Esophagus muscularis mucosa (tissue), 4 donors: ENCODE results near the gene MYH10. TPM values are rescaled to one million over a fixed set of nuclear protein-coding genes. Genes with fewer than 3 reads are reported as not detected.

Source experiments
- DNase-seq: peaks from one replicate; pipeline ENCODE4 v3.0.0-alpha.2; 2017; ENCODE audit errors: extremely low spot score
- H3K27ac ChIP-seq, 4 donors: fragments of 200-600 bp; sonication (generic); replicated peaks in 1 of 4; 1 replicate in 3 of 4; 2 replicates in 1 of 4; pipeline ENCODE4 v1.5.1; 2016 to 2019; ENCODE audit warnings: mild to moderate bottlenecking in 1 of 4
- H3K27me3 ChIP-seq, 4 donors: fragments of 200-600 bp; sonication (generic); one replicate each; pipeline versions ENCODE4 v1.5.1 to v1.6.0; 2016 to 2019
- H3K36me3 ChIP-seq, 4 donors: fragments of 200-600 bp; sonication (generic); one replicate each; pipeline ENCODE4 v1.5.1; 2016 to 2019
- H3K4me1 ChIP-seq, 4 donors: fragments of 200-600 bp; sonication (generic); one replicate each; pipeline ENCODE4 v1.5.1; 2016 to 2019
- H3K4me3 ChIP-seq, 4 donors: fragments of 200-600 bp; sonication (generic); 1 replicate in 2 of 4; 2 replicates in 2 of 4; pipeline ENCODE4 v1.5.1; 2016 to 2019; ENCODE audit warnings: mild to moderate bottlenecking in 4 of 4, moderate library complexity in 1 of 4
- H3K9me3 ChIP-seq, 4 donors: fragments of 200-600 bp; sonication (generic); 1 replicate in 3 of 4; 2 replicates in 1 of 4; pipeline ENCODE4 v1.5.1; 2016 to 2019
- CTCF ChIP-seq, 3 experiments: fragments of 200-600 bp in 2 of 3; fragments of 450-650 bp in 1 of 3; sonication (generic) in 2 of 3; IDR thresholded peaks; one replicate each; pipeline ENCODE4 v1.5.1; 2017 to 2019; ENCODE audit warnings: antibody characterized with exemption in 3 of 3, mild to moderate bottlenecking in 2 of 3, moderate library complexity in 1 of 3
- EP300 ChIP-seq: sonication (generic); formaldehyde crosslinking; IDR thresholded peaks from one replicate; pipeline ENCODE4 v1.6.1; 2017; ENCODE audit warnings: antibody characterized with exemption
- POLR2A ChIP-seq: fragments of 450-650 bp; IDR thresholded peaks from one replicate; pipeline ENCODE4 v1.6.1; 2017; ENCODE audit warnings: antibody characterized with exemption, moderate library complexity, mild to moderate bottlenecking, low read depth
- POLR2AphosphoS5 ChIP-seq, 2 donors: sonication (generic); formaldehyde crosslinking; IDR thresholded peaks; one replicate each; pipeline ENCODE4 v1.6.1; 2017; ENCODE audit warnings: antibody characterized with exemption in 2 of 2
- WGBS: methylation state at CpG from one replicate; pipeline ENCODE4 v1.1.5; 2018; 5-methylcytosine and 5-hydroxymethylcytosine counted together
- intact Hi-C: fragments of 100-400 bp; cut with DNase I; formaldehyde crosslinking; loops from one replicate; pipeline ENCODE4 v1.15.1; 2023
- total RNA-seq, 4 donors: library from RNA; depleted of rRNA; stranded (reverse); fragments of >200 nt; gene quantifications; one replicate each; pipeline versions ENCODE4 v1.1.0 to v1.2.1, GENCODE V29; 2016

The MYH10 gene
- total RNA-seq, 4 donors from 2014 or later: 18.9 to 42.0 (median 29.3) TPM

GRCh38 chr17:8487130-8487645 is 143.3 kb downstream of the MYH10 start:
- Histone ChIP-seq H3K27me3 (no peaks in the 10 kb centered on the region), H3K27ac (no peak overlapping the region), H3K4me1 (peaks cover 0 to 5% (median under 1%) of the 10 kb centered on the region in 4 donors), H3K9me3 (no peaks in the 10 kb centered on the region), H3K4me3 (no peak overlapping the region), H3K36me3 (peaks cover 21 to 81% (median 61%) of the 10 kb centered on the region in 4 donors)
- TF ChIP-seq POLR2A (no peak), CTCF (IDR thresholded peaks at IDR 0.05) (no peak), POLR2AphosphoS5 (IDR thresholded peaks at IDR 0.05) (no peak)
- no peak for DNase-seq
- 86% methylated on average over 15 of the region's 19 CpGs for WGBS
- intact Hi-C loops: no loop called here

- Histone ChIP-seq H3K27ac (no peak overlapping the region), H3K4me3 (no peak overlapping the region), H3K9me3 (no peaks in the 10 kb centered on the region), H3K27me3 (no peaks in the 10 kb centered on the region), H3K4me1 (peaks cover under 1 to 15% (median 7%) of the 10 kb centered on the region in 4 donors), H3K36me3 (peaks cover 9 to 78% (median 58%) of the 10 kb centered on the region in 4 donors)
- TF ChIP-seq POLR2A: no peak
- no peak for TF ChIP-seq CTCF (IDR thresholded peaks at IDR 0.05)
- no peak for TF ChIP-seq EP300
- no peak for TF ChIP-seq POLR2AphosphoS5 (IDR thresholded peaks at IDR 0.05)
- no peak for DNase-seq
- 86% methylated on average over 1 of the region's 1 CpG for WGBS
- intact Hi-C loops: no loop called here
These were observed 145.0 kb downstream of the MYH10 start for GRCh38 chr17:8485491-8485890.

- TF ChIP-seq EP300: no peak
- TF ChIP-seq POLR2AphosphoS5 (IDR thresholded peaks at IDR 0.05): no peak
- TF ChIP-seq POLR2A: no peak
- TF ChIP-seq CTCF (IDR thresholded peaks at IDR 0.05): no peak
- DNase-seq: no peak
- Histone ChIP-seq H3K36me3 (peaks cover 8 to 80% (median 60%) of the 10 kb centered on the region in 4 donors), H3K4me3 (no peak overlapping the region), H3K9me3 (no peaks in the 10 kb centered on the region), H3K4me1 (peaks cover 11 to 25% (median 17%) of the 10 kb centered on the region in 4 donors), H3K27me3 (no peaks in the 10 kb centered on the region), H3K27ac (no peak overlapping the region)
- 97% methylated on average over 1 of the region's 1 CpG for WGBS
- intact Hi-C loops: no loop called here
These were observed 146.1 kb downstream of the MYH10 start for GRCh38 chr17:8484465-8484864.

- Histone ChIP-seq H3K27me3 (no peaks in the 10 kb centered on the region), H3K4me1 (peaks cover 13 to 34% (median 21%) of the 10 kb centered on the region in 4 donors), H3K36me3 (peaks cover 8 to 80% (median 63%) of the 10 kb centered on the region in 4 donors), H3K4me3 (no peak overlapping the region), H3K27ac (peak overlapping the region in 1 of 4 donors; percentile 25), H3K9me3 (no peaks in the 10 kb centered on the region)
- DNase-seq: no peak
- intact Hi-C loops: no loop called here
- 67% methylated on average over 5 of the region's 5 CpGs for WGBS
- TF ChIP-seq POLR2AphosphoS5 (IDR thresholded peaks at IDR 0.05) (no peak), CTCF (IDR thresholded peaks at IDR 0.05) (no peak), EP300 (no peak), POLR2A (no peak)
These were observed 148.0 kb downstream of the MYH10 start for GRCh38 chr17:8482546-8482945.

GRCh38 chr17:8481703-8482102 is 148.8 kb downstream of the MYH10 start:
- Histone ChIP-seq H3K27ac (no peak overlapping the region), H3K27me3 (no peaks in the 10 kb centered on the region), H3K9me3 (no peaks in the 10 kb centered on the region), H3K4me1 (peaks cover 13 to 34% (median 21%) of the 10 kb centered on the region in 4 donors), H3K36me3 (peaks cover 15 to 80% (median 63%) of the 10 kb centered on the region in 4 donors), H3K4me3 (no peak overlapping the region)
- TF ChIP-seq CTCF (IDR thresholded peaks at IDR 0.05) (no peak), POLR2AphosphoS5 (IDR thresholded peaks at IDR 0.05) (no peak), POLR2A (no peak), EP300 (no peak)
- 100% methylated on average over 1 of the region's 5 CpGs for WGBS
- intact Hi-C loops: no loop called here
- DNase-seq: no peak
